Measurements from ENCODE around the gene LIMS3.
"Not testable (repeated sequence)": the region's sequence is repeated elsewhere in the genome, so short reads cannot be mapped to it uniquely, and the experiment has no call there.

Gene LIMS3

GRCh38 chr2:109920162-109920561, 21.7 kb downstream of the LIMS3 start:
- DNase-seq (ENCODE audit: low read depth); H3K4me3 ChIP-seq (ENCODE audit: low read depth, low read length): not testable (repeated sequence)

GRCh38 chr2:109921543-109922384, 23.3 kb downstream of the LIMS3 start:
- DNase-seq (ENCODE audit: low read depth); H3K4me3 ChIP-seq (ENCODE audit: low read depth, low read length): not testable (repeated sequence)

- DNase-seq (ENCODE audit: low read depth); H3K4me3 ChIP-seq (ENCODE audit: low read depth, low read length): not testable (repeated sequence)
These were observed 26.0 kb downstream of the LIMS3 start for GRCh38 chr2:109924481-109924880.

GRCh38 chr2:109927803-109928202, 29.3 kb downstream of the LIMS3 start:
- H3K4me3 ChIP-seq (ENCODE audit: low read depth, low read length); DNase-seq (ENCODE audit: low read depth): not testable (repeated sequence)

GRCh38 chr2:109929222-109929621, 30.7 kb downstream of the LIMS3 start:
- not testable (repeated sequence) for H3K4me3 ChIP-seq (ENCODE audit: low read depth, low read length)

GRCh38 chr2:109936534-109936933, 38.0 kb downstream of the LIMS3 start:
- not testable (repeated sequence) for DNase-seq (ENCODE audit: low read depth)

More at GRCh38 chr2:109929222-109929621, 30.7 kb downstream of the LIMS3 start:
- DNase-seq (ENCODE audit: low read depth), result not testable (repeated sequence)

GRCh38 chr2:109945362-109945761, 46.9 kb downstream of the LIMS3 start:
- DNase-seq (ENCODE audit: low read depth); H3K4me3 ChIP-seq (ENCODE audit: low read depth, low read length): not testable (repeated sequence)

More at GRCh38 chr2:109936534-109936933, 38.0 kb downstream of the LIMS3 start:
- H3K4me3 ChIP-seq (ENCODE audit: low read depth, low read length), result not testable (repeated sequence)

GRCh38 chr2:109947262-109947958, 48.9 kb downstream of the LIMS3 start:
- not testable (repeated sequence) for H3K4me3 ChIP-seq (ENCODE audit: low read depth, low read length); DNase-seq (ENCODE audit: low read depth)

GRCh38 chr2:109947959-109948520, 49.6 kb downstream of the LIMS3 start:
- DNase-seq (ENCODE audit: low read depth); H3K4me3 ChIP-seq (ENCODE audit: low read depth, low read length): not testable (repeated sequence)

- H3K4me3 ChIP-seq (ENCODE audit: low read depth, low read length); DNase-seq (ENCODE audit: low read depth): not testable (repeated sequence)
These were observed 51.8 kb downstream of the LIMS3 start for GRCh38 chr2:109950146-109950843.

- not testable (repeated sequence) for DNase-seq (ENCODE audit: low read depth); H3K4me3 ChIP-seq (ENCODE audit: low read depth, low read length)
These were observed 65.5 kb downstream of the LIMS3 start for GRCh38 chr2:109963942-109964341.

- not testable (repeated sequence) for DNase-seq (ENCODE audit: low read depth); H3K4me3 ChIP-seq (ENCODE audit: low read depth, low read length)
These were observed 67.0 kb downstream of the LIMS3 start for GRCh38 chr2:109965482-109965881.

- not testable (repeated sequence) for DNase-seq (ENCODE audit: low read depth); H3K4me3 ChIP-seq (ENCODE audit: low read depth, low read length)
These were observed 67.7 kb downstream of the LIMS3 start for GRCh38 chr2:109966107-109966736.

- not testable (repeated sequence) for H3K4me3 ChIP-seq (ENCODE audit: low read depth, low read length); DNase-seq (ENCODE audit: low read depth)
These were observed 68.4 kb downstream of the LIMS3 start for GRCh38 chr2:109966858-109967257.

GRCh38 chr2:109969864-109970263, 71.4 kb downstream of the LIMS3 start:
- not testable (repeated sequence) for DNase-seq (ENCODE audit: low read depth); H3K4me3 ChIP-seq (ENCODE audit: low read depth, low read length)

GRCh38 chr2:109971710-109972109, 73.2 kb downstream of the LIMS3 start:
- H3K4me3 ChIP-seq (ENCODE audit: low read depth, low read length); DNase-seq (ENCODE audit: low read depth): not testable (repeated sequence)
